Activated T-helper 1 cell treated with anti-CD3 and anti-CD28 coated beads, Interleukin-2, amount 50 U/mL, for 16 hours (primary cell): Measurements from ENCODE around the gene RAVER1.
A peak's percentile ranks its signal among the peaks of the same experiment; 100 is the strongest.

Experiments
- DNase-seq, 2 donors: peaks; one replicate each; pipeline ENCODE4 v3.0.0-alpha.2; 2020; ENCODE audit warnings: low read depth in 1 of 2, low spot score in 1 of 2

Gene RAVER1

DNA sequence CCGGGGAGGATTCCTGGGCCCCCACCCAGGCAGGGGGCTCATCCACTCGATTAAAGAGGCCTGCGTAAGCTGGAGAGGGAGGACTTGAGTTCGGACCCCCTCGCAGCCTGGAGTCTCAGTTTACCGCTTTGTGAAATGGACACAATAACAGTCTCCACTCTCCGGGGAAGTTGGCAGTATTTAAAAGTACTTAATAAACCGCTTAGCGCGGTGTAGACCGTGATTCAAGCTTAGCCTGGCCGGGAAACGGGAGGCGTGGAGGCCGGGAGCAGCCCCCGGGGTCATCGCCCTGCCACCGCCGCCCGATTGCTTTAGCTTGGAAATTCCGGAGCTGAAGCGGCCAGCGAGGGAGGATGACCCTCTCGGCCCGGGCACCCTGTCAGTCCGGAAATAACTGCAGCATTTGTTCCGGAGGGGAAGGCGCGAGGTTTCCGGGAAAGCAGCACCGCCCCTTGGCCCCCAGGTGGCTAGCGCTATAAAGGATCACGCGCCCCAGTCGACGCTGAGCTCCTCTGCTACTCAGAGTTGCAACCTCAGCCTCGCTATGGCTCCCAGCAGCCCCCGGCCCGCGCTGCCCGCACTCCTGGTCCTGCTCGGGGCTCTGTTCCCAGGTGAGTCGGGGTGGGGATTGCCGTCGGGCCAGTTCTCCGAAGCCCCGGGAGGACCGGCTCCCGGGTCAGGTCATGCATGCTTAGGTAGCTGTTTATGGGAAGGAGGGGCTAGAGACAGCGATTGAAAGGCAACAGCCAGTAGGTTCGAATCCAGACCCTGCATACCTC, 62.5 kb downstream of the RAVER1 start, which contains the start of gene ICAM1:
Gene ICAM1 (plus strand): TSS at position 505 of the 779 bp plus-strand sequence. CDS start 40 bp downstream, at position 545.
- DNase-seq = peak in 1 of 2 donors; percentile 63

- peak in 1 of 2 donors; percentile 56 for DNase-seq
Observed at GRCh38 chr19:10270180-10270615, 63.1 kb downstream of the RAVER1 start.

DNA sequence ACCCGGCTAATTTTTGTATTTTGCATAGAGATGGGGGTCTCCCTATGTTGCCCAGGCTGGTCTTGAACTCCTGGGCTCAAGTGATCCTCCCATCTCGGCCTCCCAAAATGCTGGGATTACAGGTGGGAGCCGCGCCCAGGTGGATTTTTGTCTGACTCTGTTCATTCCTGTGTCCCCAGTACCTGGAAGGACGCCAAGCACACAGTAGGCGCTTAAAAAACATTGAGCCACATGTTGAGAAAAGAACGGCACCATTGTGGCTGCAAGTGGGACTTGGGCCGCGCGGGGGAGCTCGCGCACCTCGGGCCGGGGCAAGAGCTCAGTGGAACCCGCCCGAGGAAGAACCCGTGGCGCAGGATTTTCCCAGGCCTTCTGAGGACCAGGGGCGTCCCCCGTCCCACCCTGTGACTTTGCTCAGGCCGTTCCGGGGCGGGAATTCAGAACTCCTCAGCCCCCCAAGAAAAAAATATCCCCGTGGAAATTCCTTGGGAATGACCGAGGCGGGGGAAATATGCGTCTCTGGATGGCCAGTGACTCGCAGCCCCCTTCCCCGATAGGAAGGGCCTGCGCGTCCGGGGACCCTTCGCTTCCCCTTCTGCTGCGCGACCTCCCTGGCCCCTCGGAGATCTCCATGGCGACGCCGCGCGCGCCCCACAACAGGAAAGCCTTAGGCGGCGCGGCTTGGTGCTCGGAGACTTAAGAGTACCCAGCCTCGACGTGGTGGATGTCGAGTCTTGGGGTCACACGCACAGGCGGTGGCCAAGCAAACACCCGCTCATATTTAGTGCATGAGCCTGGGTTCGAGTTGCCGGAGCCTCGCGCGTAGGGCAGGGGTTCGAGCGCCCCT, 63.8 kb downstream of the RAVER1 start:
- peak; percentile 78 to 79 for DNase-seq

- no peak for DNase-seq
Observed at GRCh38 chr19:10268071-10268470, 65.3 kb downstream of the RAVER1 start.

- no peak for DNase-seq
Observed at GRCh38 chr19:10266706-10267105, 66.6 kb downstream of the RAVER1 start.
